ENCODE measurements around the gene ZSCAN22. TPM values are rescaled to one million over a fixed set of nuclear protein-coding genes. Genes with fewer than 3 reads are reported as not detected.
"Not testable (repeated sequence)": the region's sequence is repeated elsewhere in the genome, so short reads cannot be mapped to it uniquely, and the experiment has no call there.

The ZSCAN22 gene
- total RNA-seq, 2 experiments from 2014 or later: 2.6 to 2.9 TPM

GRCh38 chr19:58372311-58373133, 45.7 kb downstream of the ZSCAN22 start:
- intact Hi-C loops (cut with micrococcal nuclease): no loop called here
- ChIA-PET POLR2A (interaction anchor here (0.7 to 1.4 kb wide), 3 partner anchors 10 to 23 kb away, joined by 3 to 5 read pairs (median 3); partner anchors contain the start of gene ZNF497), CTCF (no interaction called here)
- Mint-ChIP-seq H3K4me1 (ENCODE audit: low read depth) (no peaks in the 10 kb centered on the region), H3K36me3 (ENCODE audit: low read depth) (no peaks in the 10 kb centered on the region), H3K9me3 (no peaks in the 10 kb centered on the region), H3K4me3 (no peak overlapping the region), H3K27ac (no peak overlapping the region), H3K27me3 (no peaks in the 10 kb centered on the region)
- DNase-seq: no peak
- TF ChIP-seq, protein P1, sequence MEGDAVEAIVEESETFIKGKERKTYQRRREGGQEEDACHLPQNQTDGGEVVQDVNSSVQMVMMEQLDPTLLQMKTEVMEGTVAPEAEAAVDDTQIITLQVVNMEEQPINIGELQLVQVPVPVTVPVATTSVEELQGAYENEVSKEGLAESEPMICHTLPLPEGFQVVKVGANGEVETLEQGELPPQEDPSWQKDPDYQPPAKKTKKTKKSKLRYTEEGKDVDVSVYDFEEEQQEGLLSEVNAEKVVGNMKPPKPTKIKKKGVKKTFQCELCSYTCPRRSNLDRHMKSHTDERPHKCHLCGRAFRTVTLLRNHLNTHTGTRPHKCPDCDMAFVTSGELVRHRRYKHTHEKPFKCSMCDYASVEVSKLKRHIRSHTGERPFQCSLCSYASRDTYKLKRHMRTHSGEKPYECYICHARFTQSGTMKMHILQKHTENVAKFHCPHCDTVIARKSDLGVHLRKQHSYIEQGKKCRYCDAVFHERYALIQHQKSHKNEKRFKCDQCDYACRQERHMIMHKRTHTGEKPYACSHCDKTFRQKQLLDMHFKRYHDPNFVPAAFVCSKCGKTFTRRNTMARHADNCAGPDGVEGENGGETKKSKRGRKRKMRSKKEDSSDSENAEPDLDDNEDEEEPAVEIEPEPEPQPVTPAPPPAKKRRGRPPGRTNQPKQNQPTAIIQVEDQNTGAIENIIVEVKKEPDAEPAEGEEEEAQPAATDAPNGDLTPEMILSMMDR (IDR thresholded peaks at IDR 0.05): no peak
- no peak for ATAC-seq

DNA sequence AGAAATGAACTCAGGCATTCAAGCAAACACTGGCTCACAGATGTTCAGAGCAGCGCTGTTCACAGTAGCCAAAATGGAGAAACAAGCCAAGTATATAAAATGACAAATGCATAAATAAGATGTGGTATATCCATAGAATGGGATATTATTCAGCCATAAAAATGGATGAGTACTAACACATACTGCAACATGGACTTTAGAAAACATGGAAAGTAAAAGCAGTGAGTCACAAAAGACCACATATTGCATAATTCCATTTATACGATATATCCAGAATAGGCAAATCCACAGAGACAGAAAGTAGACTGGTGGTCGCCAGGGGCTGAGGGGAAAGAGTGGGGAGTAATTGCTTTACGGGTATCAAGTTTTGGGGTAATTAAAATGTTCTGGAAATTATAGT, 47.4 kb downstream of the ZSCAN22 start:
- no peaks in the 10 kb centered on the region for H3K27me3 Mint-ChIP-seq
- TF ChIP-seq, protein P1 (IDR thresholded peaks at IDR 0.05): no peak
- intact Hi-C loops (cut with micrococcal nuclease): no loop called here
- ATAC-seq (no peak), DNase-seq (no peak)
- H3K9me3 Mint-ChIP-seq: no peaks in the 10 kb centered on the region
- H3K36me3 Mint-ChIP-seq (ENCODE audit: low read depth): no peaks in the 10 kb centered on the region
- CTCF ChIA-PET: no interaction called here
- H3K4me1 Mint-ChIP-seq (ENCODE audit: low read depth): no peaks in the 10 kb centered on the region
- POLR2A ChIA-PET: interaction anchor here (0.8 to 1.4 kb wide), 3 partner anchors 9 to 12 kb away, joined by 3 to 5 read pairs (median 4); partner anchors contain the start of gene ZNF497
- no peak overlapping the region for H3K27ac Mint-ChIP-seq
- no peak overlapping the region for H3K4me3 Mint-ChIP-seq

- H3K27ac Mint-ChIP-seq; POLR2A ChIA-PET; H3K9me3 Mint-ChIP-seq; CTCF ChIA-PET; H3K4me1 Mint-ChIP-seq (ENCODE audit: low read depth); H3K27me3 Mint-ChIP-seq; H3K36me3 Mint-ChIP-seq (ENCODE audit: low read depth); H3K4me3 Mint-ChIP-seq; DNase-seq; ATAC-seq; intact Hi-C loops (cut with micrococcal nuclease): not testable (repeated sequence)
These were observed 49.9 kb downstream of the ZSCAN22 start for GRCh38 chr19:58376724-58377123.

DNA sequence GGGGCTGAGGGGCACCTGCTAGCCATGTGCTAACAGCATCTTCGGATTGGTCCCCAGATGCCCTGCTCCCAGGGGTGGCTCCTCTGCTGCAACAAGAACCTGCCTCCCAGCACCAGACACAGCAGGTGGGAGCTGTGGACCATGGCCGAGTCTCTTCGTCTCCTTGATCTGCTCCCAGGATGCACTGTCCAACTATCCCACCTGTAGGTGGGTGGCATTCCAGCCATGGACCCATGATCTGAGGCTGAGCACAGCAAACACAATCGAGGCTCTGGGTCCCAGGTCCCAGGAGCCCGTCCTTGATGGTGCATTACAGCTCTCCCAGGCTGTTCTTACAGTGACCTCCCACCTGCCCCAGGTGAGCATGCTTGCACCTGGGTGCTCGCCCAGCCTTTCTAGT, 52.5 kb downstream of the ZSCAN22 start:
- ATAC-seq: no peak
- H3K9me3 Mint-ChIP-seq: no peaks in the 10 kb centered on the region
- TF ChIP-seq, protein P1 (IDR thresholded peaks at IDR 0.05): no peak
- no peaks in the 10 kb centered on the region for H3K36me3 Mint-ChIP-seq (ENCODE audit: low read depth)
- peaks cover 13% of the 10 kb centered on the region for H3K4me1 Mint-ChIP-seq (ENCODE audit: low read depth)
- DNase-seq: no peak
- ChIA-PET CTCF (interaction anchor here (1.5 kb wide), 1 partner anchor 29 kb away, joined by 3 read pairs; the partner anchor contains the start of gene ZNF584), POLR2A (interaction anchor here (0.9 to 1.9 kb wide), 8 partner anchors 12 to 141 kb away, joined by 3 to 16 read pairs (median 4); partner anchors contain the start of genes ZBTB45 and ZNF497)
- intact Hi-C loops (cut with micrococcal nuclease): no loop called here
- peak overlapping the region; percentile 87 for H3K27ac Mint-ChIP-seq
- no peaks in the 10 kb centered on the region for H3K27me3 Mint-ChIP-seq
- H3K4me3 Mint-ChIP-seq: peak overlapping the region; percentile 83

DNA sequence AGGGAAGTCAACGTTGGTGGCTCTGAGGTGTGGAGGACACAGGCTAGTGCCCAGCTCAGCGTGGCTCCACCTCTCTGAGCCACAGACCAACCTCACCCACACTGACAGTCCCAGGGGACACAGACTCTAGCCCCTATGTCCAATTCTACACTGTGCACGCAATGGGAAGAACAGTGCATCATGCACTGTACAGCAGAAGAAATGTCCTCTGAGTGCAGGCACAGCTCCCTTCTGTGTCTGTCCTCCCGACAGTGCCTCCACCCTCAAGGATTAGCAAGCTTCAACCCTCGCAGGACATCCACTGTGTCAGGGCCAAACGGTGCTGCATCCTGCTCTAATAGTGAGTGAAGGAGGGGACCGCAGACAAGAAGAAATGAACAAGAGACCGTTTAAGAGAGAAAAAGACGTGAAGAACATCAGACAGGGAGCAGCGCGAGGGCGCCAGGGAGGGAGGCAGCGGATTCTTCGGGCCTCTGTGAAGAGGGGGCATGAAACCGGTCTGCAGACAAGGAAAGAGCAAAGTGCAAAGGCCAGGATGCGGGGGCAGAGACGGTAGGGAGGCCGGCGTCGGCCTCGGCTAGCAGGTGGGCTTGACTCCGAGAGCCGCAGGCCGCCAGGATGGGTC, 53.4 kb downstream of the ZSCAN22 start:
- TF ChIP-seq, protein P1 (IDR thresholded peaks at IDR 0.05): no peak
- Mint-ChIP-seq H3K27ac (peak overlapping the region; percentile 87), H3K27me3 (no peaks in the 10 kb centered on the region), H3K36me3 (ENCODE audit: low read depth) (no peaks in the 10 kb centered on the region), H3K4me3 (peak overlapping the region; percentile 83), H3K4me1 (ENCODE audit: low read depth) (peaks cover 15% of the 10 kb centered on the region), H3K9me3 (no peaks in the 10 kb centered on the region)
- DNase-seq (no peak), ATAC-seq (no peak)
- ChIA-PET POLR2A (interaction anchor here (0.9 to 1.9 kb wide), 8 partner anchors 13 to 140 kb away, joined by 3 to 16 read pairs (median 4); partner anchors contain the start of genes ZBTB45 and ZNF497), CTCF (interaction anchor here (1.5 kb wide), 1 partner anchor 28 kb away, joined by 3 read pairs; the partner anchor contains the start of gene ZNF584)
- intact Hi-C loops (cut with micrococcal nuclease): no loop called here

Measured in activated CD8-positive, alpha-beta T cell treated with anti-CD3 and anti-CD28 coated beads for 36 hours (primary cell).